Stimulated activated CD8-positive, alpha-beta memory T cell treated with anti-CD3 and anti-CD28 coated beads, Interleukin-7, amount 100 ng/mL, for 48 hours (primary cell): ENCODE data around the gene ELMOD3.
"Not testable (repeated sequence)": the region's sequence is repeated elsewhere in the genome, so short reads cannot be mapped to it uniquely, and the experiment has no call there.

ENCODE experiments used
- DNase-seq, 2 donors: peaks; one replicate each; pipeline ENCODE4 v3.0.0-alpha.2; 2020; ENCODE audit warnings: low read depth in 1 of 2; ENCODE audit errors: extremely low read depth in 1 of 2

ELMOD3 gene

GRCh38 chr2:85400541-85401463, 46.2 kb downstream of the ELMOD3 start:
- no peak for DNase-seq

GRCh38 chr2:85401464-85401805, 46.9 kb downstream of the ELMOD3 start:
- DNase-seq = no peak

GRCh38 chr2:85401844-85402243, 47.3 kb downstream of the ELMOD3 start:
- DNase-seq = no peak

GRCh38 chr2:85405201-85406059, 50.9 kb downstream of the ELMOD3 start:
- peak; percentile 55 to 70 for DNase-seq

GRCh38 chr2:85409845-85410583, 55.4 kb downstream of the ELMOD3 start, which contains the start of gene CAPG:
TSS of gene CAPG (minus strand) at chr2:85410366. CDS start at chr2:85402145, 8,221 bp downstream.
- DNase-seq = peak in 1 of 2 donors; percentile 26

GRCh38 chr2:85410584-85411404, 56.2 kb downstream of the ELMOD3 start:
- DNase-seq = no peak

- DNase-seq = no peak
Observed at GRCh38 chr2:85411405-85411748, 56.8 kb downstream of the ELMOD3 start.

- peak in 1 of 2 donors; percentile 39 for DNase-seq
Observed at GRCh38 chr2:85413592-85414420, 59.2 kb downstream of the ELMOD3 start.

GRCh38 chr2:85414421-85414759, 59.8 kb downstream of the ELMOD3 start:
- not testable (repeated sequence) for DNase-seq

GRCh38 chr2:85414761-85415553, 60.4 kb downstream of the ELMOD3 start:
- DNase-seq = no peak

GRCh38 chr2:85415980-85416650, 61.5 kb downstream of the ELMOD3 start:
- no peak for DNase-seq

GRCh38 chr2:85418132-85419008, 63.8 kb downstream of the ELMOD3 start, which contains the start of gene SH2D6:
TSS of gene SH2D6 (plus strand) at chr2:85418714. CDS start at chr2:85429466, 10,752 bp downstream.
- peak; percentile 69 to 79 for DNase-seq

- DNase-seq = no peak
Observed at GRCh38 chr2:85419009-85419675, 64.6 kb downstream of the ELMOD3 start.

GRCh38 chr2:85420536-85421259, 66.1 kb downstream of the ELMOD3 start:
- peak; percentile 70 to 82 for DNase-seq

GRCh38 chr2:85421260-85422071, 66.9 kb downstream of the ELMOD3 start:
- DNase-seq = no peak
